Caco-2 (cell line): ENCODE results near the gene VCAM1. TPM values are rescaled to one million over a fixed set of nuclear protein-coding genes. Genes with fewer than 3 reads are reported as not detected.

ENCODE experiments used
- BruUV-seq: library from RNA; stranded (reverse); fragments of 400-500 nt; replicated peaks from 2 replicates; lab custom pipeline; 2021; lab: Mats Ljungman, UMichigan
- CTCF ChIA-PET: fragments of 300-600 bp; sonication (Branson Sonifier 250); formaldehyde crosslinking; loops from one replicate; lab custom pipeline; 2022; ENCODE audit warnings: antibody characterized with exemption; lab: Charles Lee
- POLR2A ChIA-PET: fragments of 300-600 bp; sonication (Branson Sonifier 250); formaldehyde crosslinking; loops from one replicate; lab custom pipeline; 2022; ENCODE audit warnings: antibody characterized with exemption; lab: Charles Lee
- DNase-seq, 2 experiments: peaks; one replicate each; pipeline versions ENCODE4 v3.0.0 to v3.0.0-alpha.2; 2020 to 2022
- H3K27me3 ChIP-seq: replicated peaks from 2 replicates; pipeline ENCODE4 v1.6.0; 2011; ENCODE audit warnings: low read length; ENCODE audit not compliant: control insufficient read depth, insufficient read depth
- H3K36me3 ChIP-seq: 2 replicates; pipeline ENCODE4 v1.5.1; 2011; ENCODE audit warnings: low read length; ENCODE audit not compliant: control insufficient read depth, insufficient read depth
- H3K4me1 ChIP-seq: fragments of 250-450 bp; sonication (Bioruptor Pico); 2 replicates; pipeline ENCODE4 v1.5.1; 2020; ENCODE audit warnings: mild to moderate bottlenecking
- H3K4me3 ChIP-seq: 2 replicates; pipeline ENCODE4 v1.5.1; 2011; ENCODE audit warnings: low read depth, mild to moderate bottlenecking, control low read depth, low read length
- H3K9me3 ChIP-seq: fragments of 250-450 bp; sonication (Bioruptor Pico); 2 replicates; pipeline ENCODE4 v1.5.1; 2020; ENCODE audit warnings: mild to moderate bottlenecking, moderate library complexity
- H3K27ac Mint-ChIP-seq: one replicate; pipeline ENCODE4 v1.8.0; 2022; ENCODE audit warnings: mixed read lengths; ENCODE audit not compliant: unreplicated experiment
- H3K27me3 Mint-ChIP-seq: one replicate; pipeline ENCODE4 v1.8.0; 2022; ENCODE audit warnings: mixed read lengths; ENCODE audit not compliant: insufficient read depth, unreplicated experiment
- H3K36me3 Mint-ChIP-seq: one replicate; pipeline ENCODE4 v1.8.0; 2022; ENCODE audit warnings: mild to moderate bottlenecking, mixed read lengths; ENCODE audit not compliant: insufficient read depth, unreplicated experiment
- H3K4me1 Mint-ChIP-seq: one replicate; pipeline ENCODE4 v1.8.0; 2022; ENCODE audit warnings: low read depth, mixed read lengths; ENCODE audit not compliant: unreplicated experiment
- H3K4me3 Mint-ChIP-seq: one replicate; pipeline ENCODE4 v1.8.0; 2022; ENCODE audit warnings: mild to moderate bottlenecking, moderate library complexity, mixed read lengths; ENCODE audit not compliant: unreplicated experiment
- H3K9me3 Mint-ChIP-seq: one replicate; pipeline ENCODE4 v1.8.0; 2022; ENCODE audit warnings: mixed read lengths; ENCODE audit not compliant: unreplicated experiment
- intact Hi-C: fragments of 100-400 bp; cut with micrococcal nuclease; formaldehyde crosslinking; loops from one replicate; pipeline ENCODE4 v1.10.0; 2022; ENCODE audit not compliant: unreplicated experiment
- total RNA-seq: library from RNA; stranded (reverse); gene quantifications from 2 replicates; pipeline ENCODE4 v1.2.3, GENCODE V29; 2022
- TF ChIP-seq, protein P1 (sequence below), 2 experiments: fragments of 200-600 bp in 1 of 2; IDR thresholded peaks; 1 replicate in 1 of 2; 2 replicates in 1 of 2; pipeline versions ENCODE4 v1.5.1 to v1.8.0; 2011 to 2022; ENCODE audit warnings: antibody characterized with exemption in 1 of 2, control low read depth in 1 of 2, inconsistent platforms in 1 of 2, low read depth in 1 of 2, low read length in 1 of 2, mild to moderate bottlenecking in 1 of 2, moderate library complexity in 1 of 2; ENCODE audit not compliant: insufficient read depth in 1 of 2, severe bottlenecking in 1 of 2, unreplicated experiment in 1 of 2

The VCAM1 gene
- total RNA-seq, 1 experiment from 2014 or later = not detected

DNA sequence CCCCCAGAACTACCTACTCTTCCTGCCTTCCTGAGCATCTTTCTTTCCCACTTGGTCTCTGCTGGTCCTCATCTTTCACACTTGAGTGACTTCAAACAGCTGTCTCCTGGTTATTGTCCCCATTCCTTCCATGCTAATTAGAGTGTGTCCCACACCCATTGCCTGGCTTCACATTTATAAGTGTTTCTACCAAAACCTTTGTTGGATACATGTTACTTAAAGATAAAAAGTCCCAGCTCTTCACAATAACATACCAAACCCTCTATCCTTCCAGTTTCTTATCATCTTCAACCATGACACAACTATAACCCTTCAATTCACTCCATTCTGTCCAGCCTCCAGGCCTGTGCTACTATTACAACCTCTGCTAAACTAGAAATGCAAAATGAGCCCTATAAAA lies 41.0 kb downstream of the VCAM1 start:
- ChIA-PET POLR2A (no interaction called here), CTCF (no interaction called here)
- TF ChIP-seq, protein P1, sequence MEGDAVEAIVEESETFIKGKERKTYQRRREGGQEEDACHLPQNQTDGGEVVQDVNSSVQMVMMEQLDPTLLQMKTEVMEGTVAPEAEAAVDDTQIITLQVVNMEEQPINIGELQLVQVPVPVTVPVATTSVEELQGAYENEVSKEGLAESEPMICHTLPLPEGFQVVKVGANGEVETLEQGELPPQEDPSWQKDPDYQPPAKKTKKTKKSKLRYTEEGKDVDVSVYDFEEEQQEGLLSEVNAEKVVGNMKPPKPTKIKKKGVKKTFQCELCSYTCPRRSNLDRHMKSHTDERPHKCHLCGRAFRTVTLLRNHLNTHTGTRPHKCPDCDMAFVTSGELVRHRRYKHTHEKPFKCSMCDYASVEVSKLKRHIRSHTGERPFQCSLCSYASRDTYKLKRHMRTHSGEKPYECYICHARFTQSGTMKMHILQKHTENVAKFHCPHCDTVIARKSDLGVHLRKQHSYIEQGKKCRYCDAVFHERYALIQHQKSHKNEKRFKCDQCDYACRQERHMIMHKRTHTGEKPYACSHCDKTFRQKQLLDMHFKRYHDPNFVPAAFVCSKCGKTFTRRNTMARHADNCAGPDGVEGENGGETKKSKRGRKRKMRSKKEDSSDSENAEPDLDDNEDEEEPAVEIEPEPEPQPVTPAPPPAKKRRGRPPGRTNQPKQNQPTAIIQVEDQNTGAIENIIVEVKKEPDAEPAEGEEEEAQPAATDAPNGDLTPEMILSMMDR (IDR thresholded peaks at IDR 0.05; ENCODE audit: insufficient read depth in 1 of 2, low read depth in 1 of 2, low read length in 1 of 2, severe bottlenecking in 1 of 2, unreplicated experiment in 1 of 2) = no peak
- no peaks in the 10 kb centered on the region for H3K9me3 Mint-ChIP-seq
- no TSS peak for BruUV-seq
- Histone ChIP-seq H3K4me1 (no peaks in the 10 kb centered on the region), H3K9me3 (no peaks in the 10 kb centered on the region), H3K27me3 (no peaks in the 10 kb centered on the region), H3K36me3 (no peaks in the 10 kb centered on the region), H3K4me3 (no peak overlapping the region)
- intact Hi-C loops = no loop called here
- DNase-seq = no peak
- no peak overlapping the region for H3K4me3 Mint-ChIP-seq
- H3K27ac Mint-ChIP-seq = no peak overlapping the region
- no peaks in the 10 kb centered on the region for H3K36me3 Mint-ChIP-seq
- H3K4me1 Mint-ChIP-seq = no peaks in the 10 kb centered on the region
- H3K27me3 Mint-ChIP-seq = peaks cover 9% of the 10 kb centered on the region

DNA sequence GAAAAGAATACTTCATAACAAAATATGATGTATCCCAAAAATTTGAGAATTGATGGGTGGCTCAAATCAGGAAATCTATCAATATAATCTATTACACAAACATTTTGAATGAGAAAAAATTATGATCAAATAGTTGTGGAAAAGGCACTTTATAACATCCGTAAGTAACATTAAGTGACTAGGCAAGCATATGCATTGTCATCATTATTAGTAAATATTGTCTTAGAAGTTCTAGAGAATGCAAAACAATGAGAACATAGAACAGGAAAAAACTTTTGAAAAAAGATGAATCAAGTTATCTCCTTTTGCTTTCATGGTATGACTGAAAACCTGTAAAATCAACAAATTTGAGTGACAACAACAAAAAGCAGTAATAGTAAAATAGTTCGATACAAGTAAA lies 42.9 kb downstream of the VCAM1 start:
- no peak for DNase-seq
- no peaks in the 10 kb centered on the region for H3K36me3 Mint-ChIP-seq
- H3K4me3 Mint-ChIP-seq = no peak overlapping the region
- TF ChIP-seq, protein P1 (IDR thresholded peaks at IDR 0.05; ENCODE audit: insufficient read depth in 1 of 2, low read depth in 1 of 2, low read length in 1 of 2, severe bottlenecking in 1 of 2, unreplicated experiment in 1 of 2) = no peak
- Histone ChIP-seq H3K4me1 (no peaks in the 10 kb centered on the region), H3K4me3 (no peak overlapping the region), H3K27me3 (no peaks in the 10 kb centered on the region), H3K36me3 (no peaks in the 10 kb centered on the region), H3K9me3 (no peaks in the 10 kb centered on the region)
- peaks cover 9% of the 10 kb centered on the region for H3K27me3 Mint-ChIP-seq
- H3K4me1 Mint-ChIP-seq = no peaks in the 10 kb centered on the region
- H3K27ac Mint-ChIP-seq = no peak overlapping the region
- CTCF ChIA-PET = no interaction called here
- POLR2A ChIA-PET = no interaction called here
- intact Hi-C loops = no loop called here
- no peaks in the 10 kb centered on the region for H3K9me3 Mint-ChIP-seq
- BruUV-seq = no TSS peak

DNA sequence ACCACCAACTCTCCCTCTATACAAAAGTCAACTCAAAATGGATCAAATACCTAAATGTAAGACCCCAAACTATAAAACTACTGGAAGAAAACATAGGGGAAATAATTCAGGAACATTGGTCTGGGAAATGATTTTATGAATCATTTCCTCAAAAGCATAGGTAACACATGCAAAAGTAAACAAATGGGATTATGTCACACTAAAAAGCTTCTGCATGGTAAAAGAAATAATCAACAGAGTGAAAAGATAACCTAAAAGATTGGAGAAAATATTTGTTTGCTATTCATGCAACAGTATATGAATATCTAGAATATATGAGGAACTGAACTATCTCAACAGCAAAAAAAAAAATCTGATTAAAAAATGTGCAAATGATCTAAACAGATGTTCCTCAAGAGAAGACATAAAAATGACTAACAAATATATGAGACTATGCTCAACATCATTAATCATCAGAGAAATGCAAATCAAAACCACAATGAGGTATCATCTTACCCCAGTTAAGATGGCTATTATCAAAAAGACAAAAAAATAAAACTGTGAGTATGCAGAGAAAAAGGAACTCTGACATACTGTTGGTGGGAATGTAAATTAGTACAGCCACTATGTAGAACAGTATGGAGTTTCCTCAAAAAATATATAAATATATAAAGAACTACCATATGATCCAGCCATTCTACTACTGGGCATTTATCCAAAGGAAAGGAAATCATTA lies 47.8 kb downstream of the VCAM1 start:
- H3K27me3 Mint-ChIP-seq = peaks cover 6% of the 10 kb centered on the region
- H3K4me3 Mint-ChIP-seq = no peak overlapping the region
- TF ChIP-seq, protein P1 (IDR thresholded peaks at IDR 0.05; ENCODE audit: insufficient read depth in 1 of 2, low read depth in 1 of 2, low read length in 1 of 2, severe bottlenecking in 1 of 2, unreplicated experiment in 1 of 2) = no peak
- H3K4me1 Mint-ChIP-seq = no peaks in the 10 kb centered on the region
- CTCF ChIA-PET = no interaction called here
- Histone ChIP-seq H3K4me1 (no peaks in the 10 kb centered on the region), H3K4me3 (no peak overlapping the region), H3K36me3 (no peaks in the 10 kb centered on the region), H3K9me3 (no peaks in the 10 kb centered on the region), H3K27me3 (no peaks in the 10 kb centered on the region)
- no peaks in the 10 kb centered on the region for H3K36me3 Mint-ChIP-seq
- H3K27ac Mint-ChIP-seq = no peak overlapping the region
- POLR2A ChIA-PET = no interaction called here
- BruUV-seq = no TSS peak
- intact Hi-C loops = no loop called here
- no peak for DNase-seq
- H3K9me3 Mint-ChIP-seq = no peaks in the 10 kb centered on the region
